Esophagus squamous epithelium (tissue), 4 donors: Measurements from ENCODE around the gene DOCK3.

Source experiments
- CTCF ChIP-seq, 6 experiments: fragments of 450-650 bp in 4 of 6; fragments of 200-600 bp in 2 of 6; sonication (generic) in 2 of 6; IDR thresholded peaks; one replicate each; pipeline ENCODE4 v1.5.1; 2016 to 2019; ENCODE audit warnings: antibody characterized with exemption in 6 of 6, mild to moderate bottlenecking in 4 of 6, moderate library complexity in 4 of 6
- POLR2A ChIP-seq, 4 donors: fragments of 450-650 bp; IDR thresholded peaks; one replicate each; pipeline ENCODE4 v1.6.1; 2017; ENCODE audit warnings: antibody characterized with exemption in 4 of 4, mild to moderate bottlenecking in 4 of 4, moderate library complexity in 3 of 4

GRCh38 chr3:50811893-50812292 lies 137.2 kb downstream of the DOCK3 start:
- TF ChIP-seq CTCF (IDR thresholded peaks at IDR 0.05) (no peak), POLR2A (IDR thresholded peaks at IDR 0.05) (no peak)
